ENCODE results near the gene GRB10. TPM values are rescaled to one million over a fixed set of nuclear protein-coding genes. Genes with fewer than 3 reads are reported as not detected.

The GRB10 gene
- total and polyA plus RNA-seq, 2 donors (not counting 3 experiments of a cell fraction or from before 2014, with no cell fraction given), result 43.7 to 240 TPM

- no peaks in the 10 kb centered on the region for H3K36me3 ChIP-seq (ENCODE audit: control insufficient read depth in 2 of 2, extremely low read depth in 1 of 2, insufficient read depth in 2 of 2, low read length in 2 of 2)
- no peaks in the 10 kb centered on the region for H3K79me2 ChIP-seq (ENCODE audit: control insufficient read depth, insufficient read depth, low read length)
- no TSS peak for BruUV-seq (replicated peaks)
- no peaks in the 10 kb centered on the region for H4K20me1 ChIP-seq (replicated peaks; ENCODE audit: control insufficient read depth, extremely low read depth, insufficient read depth, low read length)
- H3K9ac ChIP-seq (replicated peaks; ENCODE audit: extremely low read depth, insufficient read depth, low read length), result no peak overlapping the region
- no peaks in the 10 kb centered on the region for H3K4me1 ChIP-seq (ENCODE audit: control insufficient read depth, extremely low read depth, insufficient read depth, low read length)
- H3K9me1 ChIP-seq (replicated peaks; ENCODE audit: control insufficient read depth, extremely low read depth, insufficient read depth, low read length), result no peaks in the 10 kb centered on the region
- dilution Hi-C loops (cut with MboI; ENCODE audit: extremely low pct_ligation_motif_present, low sequenced_read_pairs) (no loop called here), intact Hi-C loops (cut with micrococcal nuclease) (no loop called here)
- no peak overlapping the region for H3K4me3 ChIP-seq (replicated peaks in 1 of 3; ENCODE audit: insufficient read depth in 1 of 3, low read depth in 1 of 3, low read length in 3 of 3)
- peaks cover 6 to 7% of the 10 kb centered on the region in 2 experiments for H3K27me3 ChIP-seq (ENCODE audit: control insufficient read depth in 2 of 2, insufficient read depth in 2 of 2, low read length in 2 of 2)
- FAIRE-seq (no peak), DNase-seq (ENCODE audit: low read depth, low spot score) (no peak)
- H3K27ac ChIP-seq (ENCODE audit: insufficient read depth, low read depth, low read length), result no peak overlapping the region
- no peak overlapping the region for H2AFZ ChIP-seq (ENCODE audit: low read depth, low read length)
- ChIA-PET POLR2A (no interaction called here), CTCF (interaction anchor here (0.8 kb wide), 1 partner anchor 19 kb away, joined by 3 read pairs; no protein-coding TSS in a partner anchor)
- H3K9me3 ChIP-seq (replicated peaks; ENCODE audit: control insufficient read depth, insufficient read depth, low read length), result no peaks in the 10 kb centered on the region
- no peak overlapping the region for H3K4me2 ChIP-seq (ENCODE audit: insufficient read depth, low read length)
- TF ChIP-seq FOS (IDR thresholded peaks at IDR 0.05; ENCODE audit: borderline replicate concordance, insufficient read depth, low read length) (no peak), EZH2 (IDR thresholded peaks at IDR 0.05; ENCODE audit: borderline replicate concordance, low read depth, low read length, severe bottlenecking) (no peak), JUN (IDR thresholded peaks at IDR 0.05; ENCODE audit: borderline replicate concordance, insufficient read depth, insufficient read length, low read depth) (no peak), MAX (IDR thresholded peaks at IDR 0.05; ENCODE audit: insufficient read depth, insufficient read length) (no peak), POLR2A (IDR thresholded peaks at IDR 0.05; ENCODE audit: low read depth, low read length) (no peak), CTCF (IDR thresholded peaks at IDR 0.05; ENCODE audit: extremely low read depth in 1 of 2, insufficient read depth in 1 of 2, low read depth in 1 of 2, low read length in 2 of 2) (no peak), POLR2AphosphoS5 (IDR thresholded peaks at IDR 0.05; ENCODE audit: insufficient read depth, low read depth, low read length) (no peak), GATA2 (IDR thresholded peaks at IDR 0.05; ENCODE audit: insufficient read depth, insufficient read length, low read depth, low read length) (no peak), MYC (IDR thresholded peaks at IDR 0.05; ENCODE audit: low read depth, low read length) (no peak)
Measured at GRCh38 chr7:50557099-50557498, 225.6 kb downstream of the GRB10 start.

Measured in endothelial cell of umbilical vein (primary cell).